ENCODE data around the gene TRAPPC14. TPM values are rescaled to one million over a fixed set of nuclear protein-coding genes. Genes with fewer than 3 reads are reported as not detected.

TRAPPC14 gene
- total and polyA plus RNA-seq, 10 of the 15 experiments (the other 5 are each of a cell fraction or from before 2014, with no cell fraction given): 0.21 to 24.7 (median 7.5) TPM

GRCh38 chr7:100171087-100171681 is 12.7 kb upstream of the TRAPPC14 start:
- SMC1A ChIA-PET (ENCODE audit: uncharacterized antibody, unreplicated experiment): interaction anchor here (1.1 kb wide), 1 partner anchor 10 kb away, joined by 3 read pairs; no protein-coding TSS in a partner anchor
- RAD21 ChIA-PET (ENCODE audit: unreplicated experiment): interaction anchor here (1.5 kb wide), 1 partner anchor 40 kb away, joined by 5 read pairs; no protein-coding TSS in a partner anchor
- H3K9ac ChIP-seq (ENCODE audit: control insufficient read depth, insufficient read depth, low read length): no peak overlapping the region
- ATAC-seq (peak; percentile 50), FAIRE-seq (no peak), DNase-seq (ENCODE audit: low read depth, low spot score) (no peak)
- BruUV-seq (replicated peaks): no TSS peak
- H3K36me3 ChIP-seq (ENCODE audit: control insufficient read depth in 2 of 2, insufficient read depth in 2 of 2, low read length in 1 of 2): no peaks in the 10 kb centered on the region
- H2AFZ ChIP-seq (ENCODE audit: control insufficient read depth, low read depth, low read length): peak overlapping the region; percentile 26
- intact Hi-C loops (cut with micrococcal nuclease; ENCODE audit: unreplicated experiment) (no loop called here), in situ Hi-C loops (cut with MboI) (no loop called here)
- peak overlapping the region; percentile 72 for H3K4me2 ChIP-seq (ENCODE audit: control insufficient read depth, insufficient read depth)
- WGBS (ENCODE audit: insufficient coverage, insufficient replicate concordance, low lambda C conversion rate, missing lambda C conversion rate): 9% methylated on average over 22 of the region's 61 CpGs
- CTCF ChIA-PET: interaction anchor here (1.2 kb wide), 1 partner anchor 19 kb away, joined by 4 read pairs; no protein-coding TSS in a partner anchor
- no peaks in the 10 kb centered on the region for H3K79me2 ChIP-seq (ENCODE audit: control insufficient read depth, insufficient read depth, low read length)
- no peaks in the 10 kb centered on the region for H3K9me3 ChIP-seq (replicated peaks; ENCODE audit: control insufficient read depth, insufficient read depth, low read length)
- peaks cover 4 to 6% of the 10 kb centered on the region in 2 experiments; a peak in 3 of 4 replicates for H3K27me3 ChIP-seq (replicated peaks in 1 of 2; ENCODE audit: control insufficient read depth in 2 of 2, insufficient read depth in 2 of 2, low read length in 1 of 2)
- H4K20me1 ChIP-seq (ENCODE audit: control insufficient read depth, insufficient read depth): no peaks in the 10 kb centered on the region
- H3K4me1 ChIP-seq (ENCODE audit: control insufficient read depth, insufficient read depth, low read length): peaks cover 49% of the 10 kb centered on the region
- no peak overlapping the region for H3K27ac ChIP-seq (ENCODE audit: control insufficient read depth, insufficient read depth)
- H3K4me3 ChIP-seq: peak overlapping the region; percentile 39; the same call in 1 of the 2 replicates
- POLR2A ChIA-PET: interaction anchor here (0.5 to 0.9 kb wide), 4 partner anchors 14 to 90 kb away, joined by 3 to 5 read pairs (median 3); no protein-coding TSS in a partner anchor
- TF ChIP-seq HSF1 (IDR thresholded peaks at IDR 0.05; ENCODE audit: low read depth, low read length): no peak
- TF ChIP-seq SUZ12 (IDR thresholded peaks at IDR 0.05; ENCODE audit: unreplicated experiment): no peak
- no peak for TF ChIP-seq TCF12 (IDR thresholded peaks at IDR 0.05; ENCODE audit: low read depth, low read length)
- no peak for TF ChIP-seq RAD51 (IDR thresholded peaks at IDR 0.05)
- no peak for TF ChIP-seq CREM (IDR thresholded peaks at IDR 0.05; ENCODE audit: low read depth)
- no peak for TF ChIP-seq HDAC6 (IDR thresholded peaks at IDR 0.05; ENCODE audit: unreplicated experiment)
- no peak for TF ChIP-seq CBX3 (IDR thresholded peaks at IDR 0.05; ENCODE audit: borderline replicate concordance, low read depth)
- TF ChIP-seq CREB1 (IDR thresholded peaks at IDR 0.05; ENCODE audit: low read depth): no peak
- TF ChIP-seq ZNF622 (IDR thresholded peaks at IDR 0.05): no peak
- TF ChIP-seq ZZZ3 (IDR thresholded peaks at IDR 0.05; ENCODE audit: control insufficient read depth, insufficient read length, low read depth): no peak
- TF ChIP-seq POLR2AphosphoS2 (IDR thresholded peaks at IDR 0.05; ENCODE audit: low read depth, low read length): no peak
- TF ChIP-seq CEBPZ (IDR thresholded peaks at IDR 0.05; ENCODE audit: low read depth, low read length): no peak
- no peak for TF ChIP-seq ZNF592 (IDR thresholded peaks at IDR 0.05)
- TF ChIP-seq TARDBP (IDR thresholded peaks at IDR 0.05; ENCODE audit: borderline replicate concordance): no peak
- no peak for TF ChIP-seq ZNF217 (IDR thresholded peaks at IDR 0.05)
- no peak for TF ChIP-seq SIN3A (IDR thresholded peaks at IDR 0.05; ENCODE audit: low read depth, low read length)

Measured in GM12878 (cell line).